Stomach smooth muscle (tissue), 2 donors: ENCODE data around the gene MUC13.

ENCODE experiments used
- H3K27ac ChIP-seq: one replicate; pipeline ENCODE4 v1.7.0; 2013; ENCODE audit warnings: mild to moderate bottlenecking, low read length, inconsistent platforms
- H3K27me3 ChIP-seq, 2 donors: one replicate each; pipeline ENCODE4 v1.7.0; 2013; ENCODE audit warnings: low read length in 2 of 2; ENCODE audit not compliant: insufficient read depth in 2 of 2, control insufficient read depth in 1 of 2
- H3K36me3 ChIP-seq, 2 donors: one replicate each; pipeline ENCODE4 v1.7.0; 2013; ENCODE audit warnings: low read length in 2 of 2; ENCODE audit not compliant: control insufficient read depth in 2 of 2, insufficient read depth in 2 of 2
- H3K4me1 ChIP-seq: one replicate; pipeline ENCODE4 v1.7.0; 2013; ENCODE audit warnings: low read length; ENCODE audit not compliant: control insufficient read depth, insufficient read depth
- H3K4me3 ChIP-seq, 2 donors: one replicate each; pipeline ENCODE4 v1.7.0; 2013; ENCODE audit warnings: low read length in 2 of 2
- H3K9ac ChIP-seq, 2 donors: one replicate each; pipeline ENCODE4 v1.7.0; 2013; ENCODE audit warnings: low read length in 2 of 2, mild to moderate bottlenecking in 1 of 2
- H3K9me3 ChIP-seq, 2 donors: one replicate each; pipeline ENCODE4 v1.7.0; 2013; ENCODE audit warnings: low read length in 2 of 2; ENCODE audit not compliant: control insufficient read depth in 2 of 2
- donor health status: healthy.
- donor health status: Pancreatic carcinoma.

MUC13 gene

DNA sequence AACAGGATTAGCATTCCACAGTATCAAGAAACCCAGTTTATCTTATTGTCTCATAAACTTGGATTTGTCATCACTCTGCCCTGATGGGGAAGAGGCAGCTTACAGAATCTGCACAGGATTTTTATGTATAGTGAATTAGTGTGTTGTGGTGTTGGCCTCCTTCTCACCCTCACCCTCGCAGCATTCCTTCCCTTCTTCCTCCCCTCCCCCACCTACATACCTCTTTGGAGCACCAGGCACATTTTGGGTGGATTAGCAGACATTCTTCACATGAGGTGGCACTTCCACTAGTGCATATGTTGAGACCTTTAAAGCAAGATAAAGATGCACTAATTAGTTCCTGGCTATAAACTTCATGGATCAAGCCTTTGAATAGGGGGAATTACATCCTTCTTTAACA is 61.3 kb downstream of the MUC13 start:
- Histone ChIP-seq H3K9ac (no peak overlapping the region), H3K9me3 (no peaks in the 10 kb centered on the region), H3K4me1 (peaks cover 15% of the 10 kb centered on the region), H3K36me3 (peaks cover 0 to 9% of the 10 kb centered on the region in 2 donors), H3K27ac (no peak overlapping the region), H3K27me3 (no peaks in the 10 kb centered on the region), H3K4me3 (no peak overlapping the region)

DNA sequence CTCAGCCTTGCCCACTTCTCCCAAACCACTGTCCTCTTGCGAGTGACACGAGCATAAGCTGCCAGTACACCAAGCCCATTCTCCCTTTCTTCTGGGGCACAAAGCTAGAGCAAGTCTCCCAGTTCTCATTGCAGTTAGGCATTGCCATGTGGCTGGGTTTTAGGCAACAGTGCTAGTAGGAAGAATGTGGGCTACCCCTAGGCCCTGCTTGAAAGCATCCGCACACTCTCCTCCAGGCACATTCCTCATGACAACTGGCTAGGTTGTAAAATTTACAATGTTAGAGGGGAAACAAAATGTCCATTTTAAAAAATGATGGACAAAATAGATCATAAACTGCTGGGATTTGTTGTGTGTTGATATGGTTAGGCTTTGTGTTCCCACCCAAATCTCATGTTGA is 67.0 kb downstream of the MUC13 start:
- Histone ChIP-seq H3K27me3 (no peaks in the 10 kb centered on the region), H3K9ac (no peak overlapping the region), H3K4me3 (no peak overlapping the region), H3K4me1 (no peaks in the 10 kb centered on the region), H3K27ac (no peak overlapping the region), H3K9me3 (no peaks in the 10 kb centered on the region), H3K36me3 (peaks cover 0 to 20% of the 10 kb centered on the region in 2 donors)

GRCh38 chr3:124862006-124862405 is 72.5 kb downstream of the MUC13 start:
- H3K36me3 ChIP-seq: peaks cover 0 to 7% of the 10 kb centered on the region in 2 donors
- no peak overlapping the region for H3K9ac ChIP-seq
- H3K27ac ChIP-seq: no peak overlapping the region
- no peak overlapping the region for H3K4me3 ChIP-seq
- no peaks in the 10 kb centered on the region for H3K27me3 ChIP-seq
- peaks cover 26% of the 10 kb centered on the region for H3K4me1 ChIP-seq
- no peaks in the 10 kb centered on the region for H3K9me3 ChIP-seq

- Histone ChIP-seq H3K9me3 (no peaks in the 10 kb centered on the region), H3K4me1 (peaks cover 26% of the 10 kb centered on the region), H3K4me3 (no peak overlapping the region), H3K27me3 (no peaks in the 10 kb centered on the region), H3K9ac (no peak overlapping the region), H3K27ac (peak overlapping the region; percentile 31), H3K36me3 (peaks cover 0 to 7% of the 10 kb centered on the region in 2 donors)
Observed at GRCh38 chr3:124861041-124861440, 73.5 kb downstream of the MUC13 start.

DNA sequence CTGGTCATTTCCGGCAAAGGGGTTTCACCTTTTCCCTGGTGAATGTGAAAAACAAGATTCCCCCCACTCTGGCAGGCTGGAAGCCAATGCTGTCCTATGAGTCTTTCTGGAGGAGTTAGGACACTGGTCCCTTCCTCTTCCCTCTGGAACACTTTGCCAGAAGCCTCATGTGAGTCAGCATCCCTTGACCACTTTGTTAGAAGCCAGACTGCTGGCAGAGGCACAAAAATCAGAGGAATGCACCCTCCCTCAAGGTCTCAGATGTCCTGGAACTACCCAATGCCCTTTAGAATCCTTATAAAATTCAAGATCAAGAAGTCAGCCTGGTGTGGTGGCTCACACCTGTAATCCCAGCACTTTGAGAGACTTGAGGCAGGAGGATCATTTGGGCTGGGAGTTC is 74.0 kb downstream of the MUC13 start:
- peaks cover 0 to 7% of the 10 kb centered on the region in 2 donors for H3K36me3 ChIP-seq
- no peak overlapping the region for H3K9ac ChIP-seq
- H3K27ac ChIP-seq: peak overlapping the region; percentile 31
- H3K9me3 ChIP-seq: no peaks in the 10 kb centered on the region
- no peaks in the 10 kb centered on the region for H3K27me3 ChIP-seq
- H3K4me3 ChIP-seq: no peak overlapping the region
- peaks cover 26% of the 10 kb centered on the region for H3K4me1 ChIP-seq

GRCh38 chr3:124859025-124859424 is 75.5 kb downstream of the MUC13 start:
- peaks cover 26% of the 10 kb centered on the region for H3K4me1 ChIP-seq
- H3K4me3 ChIP-seq: no peak overlapping the region
- no peak overlapping the region for H3K9ac ChIP-seq
- no peaks in the 10 kb centered on the region for H3K9me3 ChIP-seq
- H3K27ac ChIP-seq: no peak overlapping the region
- H3K36me3 ChIP-seq: peaks cover 0 to 5% of the 10 kb centered on the region in 2 donors
- no peaks in the 10 kb centered on the region for H3K27me3 ChIP-seq

GRCh38 chr3:124858275-124858674 is 76.3 kb downstream of the MUC13 start:
- no peak overlapping the region for H3K27ac ChIP-seq
- no peak overlapping the region for H3K4me3 ChIP-seq
- H3K36me3 ChIP-seq: peaks cover 0 to 5% of the 10 kb centered on the region in 2 donors
- H3K9me3 ChIP-seq: no peaks in the 10 kb centered on the region
- H3K9ac ChIP-seq: no peak overlapping the region
- H3K27me3 ChIP-seq: no peaks in the 10 kb centered on the region
- peaks cover 26% of the 10 kb centered on the region for H3K4me1 ChIP-seq

- Histone ChIP-seq H3K4me3 (no peak overlapping the region), H3K4me1 (peaks cover 22% of the 10 kb centered on the region), H3K27ac (no peak overlapping the region), H3K36me3 (peaks cover 0 to 5% of the 10 kb centered on the region in 2 donors), H3K9ac (no peak overlapping the region), H3K27me3 (no peaks in the 10 kb centered on the region), H3K9me3 (no peaks in the 10 kb centered on the region)
Observed at GRCh38 chr3:124856677-124857076, 77.9 kb downstream of the MUC13 start.
